GM23248 (cell line): ENCODE measurements around the gene PDYN.

ENCODE experiments used
- EZH2 ChIP-seq: fragments of 200-600 bp; sonication (generic); IDR thresholded peaks from 2 replicates; pipeline ENCODE4 v1.6.1; 2018; ENCODE audit warnings: antibody characterized with exemption, mild to moderate bottlenecking; ENCODE audit not compliant: insufficient read depth, poor library complexity, severe bottlenecking
- EZH2phosphoT487 ChIP-seq: fragments of 200-600 bp; sonication (generic); IDR thresholded peaks from 2 replicates; pipeline ENCODE4 v1.6.1; 2018; ENCODE audit warnings: antibody characterized with exemption, moderate library complexity, mild to moderate bottlenecking, low read depth; ENCODE audit not compliant: insufficient read depth

- no peak for TF ChIP-seq EZH2phosphoT487
- no peak for TF ChIP-seq EZH2
These were observed 6.0 kb downstream of the PDYN start for GRCh38 chr20:1987826-1988225.
